Activated effector memory CD4-positive, alpha-beta T cell treated with anti-CD3 and anti-CD28 coated beads, Interleukin-2, amount 50 U/mL, for 16 hours (primary cell): ENCODE measurements around the gene SCYGR8.

Experiments
- DNase-seq: peaks from one replicate; pipeline ENCODE4 v3.0.0-alpha.2; 2020

Gene SCYGR8

DNA sequence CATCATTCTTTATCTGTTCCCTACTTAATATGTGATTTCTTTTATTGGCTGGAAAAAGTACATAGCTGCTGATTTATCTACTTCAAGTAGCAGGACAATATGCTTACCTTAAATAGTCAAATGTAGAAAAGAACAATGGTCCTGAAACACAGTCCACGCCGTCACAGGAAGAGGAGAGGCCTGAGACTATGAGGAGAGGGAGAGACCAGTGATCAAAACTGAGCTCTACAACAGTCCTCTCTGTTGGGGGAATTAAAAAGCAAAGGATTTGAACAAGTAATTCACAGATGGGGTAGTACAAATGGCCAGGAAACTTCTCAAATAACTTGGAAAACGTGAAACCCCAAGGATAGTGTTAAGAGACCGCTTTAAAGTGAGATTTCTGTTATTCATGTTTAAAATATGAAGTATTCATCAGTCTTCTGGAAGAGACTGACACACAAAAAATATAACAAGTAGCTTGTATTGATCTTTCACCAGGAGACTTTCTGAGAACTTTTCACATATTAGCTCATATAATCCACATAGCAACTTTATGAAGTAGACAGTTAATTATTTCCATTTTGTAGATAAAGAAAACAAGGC, 20.2 kb downstream of the SCYGR8 start:
- no peak for DNase-seq

DNA sequence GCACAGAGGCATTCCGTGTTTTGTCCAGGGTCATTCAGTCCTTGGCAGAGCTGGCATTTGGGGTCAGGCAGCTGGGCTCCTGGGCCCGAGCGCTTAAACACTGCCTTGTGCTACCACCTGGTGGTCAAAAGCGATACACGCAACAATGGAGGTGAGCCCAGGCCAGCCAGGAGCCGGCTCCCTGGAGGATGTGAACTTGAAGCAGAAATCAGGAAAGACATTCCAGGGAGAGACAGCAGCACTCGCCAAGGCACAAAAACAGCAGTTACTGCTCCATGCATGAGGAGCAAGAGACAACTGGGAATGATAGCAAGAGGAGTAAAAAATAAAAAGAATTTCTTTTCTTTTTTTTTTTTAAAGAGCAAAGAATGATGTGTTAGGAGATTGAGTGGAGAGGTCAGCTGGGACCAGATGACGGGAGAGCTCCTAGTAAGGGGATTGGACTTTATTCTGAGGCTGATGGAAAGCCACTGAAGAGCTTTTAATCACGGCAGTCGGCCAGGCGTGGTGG, 20.7 kb downstream of the SCYGR8 start:
- DNase-seq: peak; percentile 84

- no peak for DNase-seq
Measured at GRCh38 chr2:227767830-227768229, 22.1 kb downstream of the SCYGR8 start.

- no peak for DNase-seq
Measured at GRCh38 chr2:227772197-227772661, 26.5 kb downstream of the SCYGR8 start.

DNA sequence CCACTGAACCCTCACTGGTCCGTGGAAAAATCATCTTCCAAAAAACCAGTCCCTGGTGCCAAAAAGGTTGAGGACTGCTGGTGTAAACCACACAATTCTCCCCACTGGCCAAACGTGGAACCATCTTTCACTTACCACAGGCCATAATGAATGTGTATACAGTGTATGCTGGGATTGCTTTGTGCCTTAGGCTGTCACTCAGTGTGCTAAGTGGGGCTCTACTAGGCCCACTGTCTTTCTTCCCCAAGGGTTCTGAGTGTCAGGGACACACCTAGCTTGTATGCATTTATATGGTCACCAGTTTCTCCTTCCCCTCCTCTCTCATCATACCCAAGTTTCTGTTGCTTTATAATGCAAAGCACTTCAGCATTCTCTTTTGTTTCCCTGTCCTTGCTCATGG, 27.2 kb downstream of the SCYGR8 start:
- DNase-seq: no peak

DNA sequence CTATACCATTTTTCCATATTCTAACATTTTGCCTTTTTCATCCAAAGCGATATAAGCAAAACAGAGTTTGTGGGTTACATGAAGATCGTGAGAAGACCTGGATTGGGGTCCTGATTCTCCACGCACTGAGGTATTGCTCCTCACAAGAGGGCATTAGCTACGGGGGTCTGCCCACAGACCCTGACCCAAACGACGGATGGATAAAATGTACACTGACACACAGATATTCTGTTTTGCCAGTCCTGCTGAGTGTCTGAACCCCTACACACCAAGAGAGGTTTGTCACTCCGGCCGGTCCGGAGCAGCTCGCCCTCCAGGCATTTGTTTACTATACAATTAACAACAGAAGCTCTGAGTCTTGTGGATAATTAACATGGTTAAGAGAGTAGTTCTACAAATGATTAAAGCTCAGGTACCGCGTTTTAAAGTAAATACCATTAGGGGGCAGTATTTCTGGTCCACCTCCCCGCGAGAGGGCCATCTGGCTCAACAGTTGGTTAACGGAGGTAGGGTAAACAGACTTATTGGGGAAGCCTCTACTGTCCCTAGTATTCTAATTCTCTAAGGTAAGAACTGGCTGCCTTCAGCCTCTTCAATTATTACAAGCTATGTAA, 28.4 kb downstream of the SCYGR8 start:
- no peak for DNase-seq

DNA sequence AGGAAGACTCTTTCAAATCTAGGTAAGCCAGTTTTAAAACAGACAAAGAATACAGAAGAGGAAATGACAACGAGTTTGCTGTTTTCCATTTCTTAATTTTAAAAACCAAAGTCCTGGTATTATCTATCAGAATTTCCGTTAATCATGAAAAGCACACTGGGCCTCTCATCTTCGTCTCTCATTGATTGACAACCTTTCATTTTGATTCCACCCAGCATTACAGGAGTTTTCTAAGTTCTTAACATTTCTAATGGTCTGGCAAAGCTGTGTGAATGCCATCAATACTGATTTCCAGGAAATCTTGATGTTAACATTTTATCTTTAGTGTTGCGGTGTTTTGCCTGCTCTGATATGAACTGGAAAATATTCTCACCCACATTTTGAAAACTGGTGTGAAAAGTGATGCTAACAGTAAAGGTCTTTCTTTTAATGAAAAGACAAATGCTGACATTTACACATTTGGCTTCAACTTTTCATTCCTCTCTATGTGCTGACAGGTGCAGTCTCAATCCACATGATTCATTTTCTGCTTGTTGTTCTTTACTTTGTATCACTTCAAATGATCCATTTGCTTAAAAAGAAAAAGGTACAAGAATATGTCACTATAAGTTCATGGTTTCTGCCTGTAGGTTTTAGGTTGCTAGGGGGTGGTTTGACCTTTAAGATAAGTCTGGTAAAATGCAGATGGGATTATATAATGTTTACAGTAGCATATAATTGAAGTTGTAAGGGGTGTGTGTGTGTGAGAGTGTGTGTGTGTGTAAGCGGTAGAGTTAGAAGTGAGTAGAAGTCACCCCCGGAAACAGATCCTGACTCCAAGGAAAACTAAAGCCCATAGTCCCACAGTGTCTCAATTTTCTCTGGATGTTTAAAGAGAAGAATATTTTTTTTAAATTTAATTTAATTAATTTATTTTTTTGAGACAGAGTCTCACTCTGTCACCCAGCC, 29.5 kb downstream of the SCYGR8 start:
- DNase-seq: no peak

- no peak for DNase-seq
Measured at GRCh38 chr2:227780981-227781615, 35.4 kb downstream of the SCYGR8 start.

- DNase-seq: no peak
Measured at GRCh38 chr2:227781841-227782240, 36.1 kb downstream of the SCYGR8 start.

GRCh38 chr2:227782804-227783203, 37.1 kb downstream of the SCYGR8 start:
- no peak for DNase-seq

DNA sequence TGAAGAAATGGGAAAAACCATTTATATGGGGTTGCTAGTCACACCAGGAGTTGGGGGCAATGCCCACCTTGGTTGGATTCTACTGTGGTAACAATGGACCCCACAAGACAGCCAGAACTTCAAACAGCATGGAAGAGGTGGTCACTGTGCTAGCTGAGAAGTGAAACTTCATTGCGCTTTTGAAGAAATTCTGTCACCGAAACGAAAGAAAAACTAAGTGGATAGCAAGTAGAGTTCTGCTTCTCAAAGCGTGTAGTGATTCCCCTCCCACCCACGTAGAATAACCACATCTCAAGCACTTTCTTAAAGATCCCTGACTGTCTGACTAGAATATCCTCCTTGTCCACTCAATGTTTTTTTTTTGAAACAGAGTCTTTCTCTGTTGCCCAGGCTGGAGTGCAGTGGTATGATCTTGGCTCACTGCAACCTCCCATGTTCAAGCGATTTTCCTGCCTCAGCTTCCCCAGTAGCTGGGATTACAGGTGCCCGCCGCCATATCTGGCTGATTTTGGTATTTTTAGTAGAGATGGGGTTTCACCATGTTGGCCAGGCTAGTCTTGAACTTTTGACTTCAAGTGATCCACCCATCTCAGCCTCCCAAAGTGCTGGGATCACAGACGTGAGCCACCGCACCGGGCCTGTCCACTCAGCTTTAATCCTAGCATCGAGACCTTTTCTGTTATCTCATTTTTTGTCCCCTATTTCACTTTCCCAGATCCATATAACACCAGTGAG, 37.9 kb downstream of the SCYGR8 start:
- DNase-seq: no peak

GRCh38 chr2:227785293-227785692, 39.6 kb downstream of the SCYGR8 start:
- no peak for DNase-seq

- DNase-seq: no peak
Measured at GRCh38 chr2:227788561-227789018, 42.9 kb downstream of the SCYGR8 start.

GRCh38 chr2:227789803-227790202, 44.1 kb downstream of the SCYGR8 start:
- DNase-seq: no peak

DNA sequence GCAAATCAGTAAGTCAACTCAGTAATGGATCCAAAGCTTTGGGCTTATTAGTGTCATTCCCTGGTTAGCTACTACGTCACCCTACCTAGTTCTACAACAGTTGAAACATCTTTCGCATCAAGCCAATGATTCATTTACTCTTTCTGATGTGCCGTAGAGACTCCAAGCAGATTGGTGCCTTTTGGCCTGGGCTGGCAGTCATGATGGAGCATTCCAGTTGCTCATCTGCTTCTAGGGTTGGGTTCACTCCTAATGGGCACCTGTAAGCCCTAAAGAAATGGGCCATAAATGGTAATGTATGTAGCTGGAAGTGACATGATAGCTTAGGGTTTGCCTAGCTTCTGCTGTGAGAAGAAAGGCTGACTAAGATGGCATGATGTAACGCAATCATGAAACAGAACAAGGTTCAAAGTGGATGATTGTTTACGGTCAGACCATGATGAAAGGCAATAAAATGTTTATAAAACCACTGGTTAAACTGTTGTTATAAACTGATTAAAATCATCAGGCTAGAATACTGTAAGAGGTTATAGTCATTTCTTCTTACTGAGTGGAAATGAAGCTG, 47.5 kb downstream of the SCYGR8 start:
- no peak for DNase-seq
